SK-N-SH treated with all-trans-retinoic acid at 6 μM for 48 hours (cell line): Measurements from ENCODE around the gene ZIC5.

Source experiments
- ATAC-seq: fragments of 200-7000 bp; cut with Tn5 transposase; 3 replicates; pipeline ENCODE4 v1.9.1; 2020; ENCODE audit warnings: mild to moderate bottlenecking, moderate library complexity
- ARNTL ChIP-seq: fragments of 450-650 bp; formaldehyde crosslinking; IDR thresholded peaks from 2 replicates; pipeline ENCODE4 v1.5.0; 2020; ENCODE audit warnings: low read depth, mild to moderate bottlenecking, moderate library complexity, borderline replicate concordance
- BACH2 ChIP-seq: fragments of 250-450 bp; sonication (Bioruptor Pico); IDR thresholded peaks from 2 replicates; pipeline ENCODE4 v1.9.0; 2021; ENCODE audit warnings: mild to moderate bottlenecking, borderline replicate concordance
- CSDC2 ChIP-seq: fragments of 250-450 bp; sonication (Bioruptor Pico); IDR thresholded peaks from 2 replicates; pipeline ENCODE4 v1.5.0; 2020; ENCODE audit warnings: mild to moderate bottlenecking, moderate library complexity
- ISL1 ChIP-seq: fragments of 250-450 bp; sonication (Bioruptor Pico); IDR thresholded peaks from 2 replicates; pipeline ENCODE4 v2.1.2; 2022; ENCODE audit warnings: mild to moderate bottlenecking, moderate library complexity
- OSR1 ChIP-seq: fragments of 250-450 bp; sonication (Bioruptor Pico); IDR thresholded peaks from 2 replicates; pipeline ENCODE4 v1.8.0; 2022; ENCODE audit warnings: moderate library complexity, mild to moderate bottlenecking, inconsistent platforms
- PPARA ChIP-seq: fragments of 250-450 bp; sonication (Bioruptor Pico); IDR thresholded peaks from 2 replicates; pipeline ENCODE4 v1.5.0; 2020; ENCODE audit warnings: mild to moderate bottlenecking, borderline replicate concordance
- SNAI2 ChIP-seq: fragments of 250-450 bp; sonication (Bioruptor Pico); IDR thresholded peaks from 2 replicates; pipeline ENCODE4 v1.5.0; 2020; ENCODE audit warnings: mild to moderate bottlenecking, moderate library complexity
- TSHZ2 ChIP-seq: fragments of 250-450 bp; sonication (Bioruptor Pico); IDR thresholded peaks from 2 replicates; pipeline ENCODE4 v1.5.0; 2020; ENCODE audit warnings: mild to moderate bottlenecking, moderate library complexity
- ZC3H10 ChIP-seq: fragments of 250-450 bp; sonication (Bioruptor Pico); IDR thresholded peaks from 2 replicates; pipeline ENCODE4 v1.5.1; 2021; ENCODE audit warnings: mild to moderate bottlenecking, moderate library complexity
- ZFP3 ChIP-seq: fragments of 250-450 bp; sonication (Bioruptor Pico); IDR thresholded peaks from 2 replicates; pipeline ENCODE4 v1.5.0; 2020; ENCODE audit warnings: mild to moderate bottlenecking, moderate library complexity
- ZFP30 ChIP-seq: fragments of 450-650 bp; formaldehyde crosslinking; IDR thresholded peaks from 2 replicates; pipeline ENCODE4 v1.5.0; 2022; ENCODE audit warnings: mild to moderate bottlenecking, moderate library complexity
- ZNF70 ChIP-seq: fragments of 450-650 bp; formaldehyde crosslinking; IDR thresholded peaks from 2 replicates; pipeline ENCODE4 v1.5.0; 2020; ENCODE audit warnings: mild to moderate bottlenecking, moderate library complexity
- TF ChIP-seq, protein P1 (sequence below): fragments of 250-450 bp; sonication (Bioruptor Pico); IDR thresholded peaks from 2 replicates; pipeline ENCODE4 v1.5.1; 2021; ENCODE audit warnings: mild to moderate bottlenecking, moderate library complexity
- TF ChIP-seq, protein P2 (sequence below): fragments of 250-450 bp; sonication (Bioruptor Pico); IDR thresholded peaks from 2 replicates; pipeline ENCODE4 v1.8.0; 2021; ENCODE audit warnings: low read depth, mild to moderate bottlenecking, moderate library complexity, borderline replicate concordance
- TF ChIP-seq, protein P3 (sequence below): fragments of 250-450 bp; sonication (Bioruptor Pico); IDR thresholded peaks from 2 replicates; pipeline ENCODE4 v1.8.0; 2020; ENCODE audit warnings: mild to moderate bottlenecking, moderate library complexity, borderline replicate concordance

ZIC5 gene

GRCh38 chr13:99985241-99985874 lies 13.8 kb upstream of the ZIC5 start:
- TF ChIP-seq SNAI2 (CRISPR knock-in tag) (no peak), CSDC2 (CRISPR knock-in tag) (no peak), ZFP30 (CRISPR knock-in tag) (no peak), ZC3H10 (CRISPR knock-in tag) (no peak)
- TF ChIP-seq, protein P1, sequence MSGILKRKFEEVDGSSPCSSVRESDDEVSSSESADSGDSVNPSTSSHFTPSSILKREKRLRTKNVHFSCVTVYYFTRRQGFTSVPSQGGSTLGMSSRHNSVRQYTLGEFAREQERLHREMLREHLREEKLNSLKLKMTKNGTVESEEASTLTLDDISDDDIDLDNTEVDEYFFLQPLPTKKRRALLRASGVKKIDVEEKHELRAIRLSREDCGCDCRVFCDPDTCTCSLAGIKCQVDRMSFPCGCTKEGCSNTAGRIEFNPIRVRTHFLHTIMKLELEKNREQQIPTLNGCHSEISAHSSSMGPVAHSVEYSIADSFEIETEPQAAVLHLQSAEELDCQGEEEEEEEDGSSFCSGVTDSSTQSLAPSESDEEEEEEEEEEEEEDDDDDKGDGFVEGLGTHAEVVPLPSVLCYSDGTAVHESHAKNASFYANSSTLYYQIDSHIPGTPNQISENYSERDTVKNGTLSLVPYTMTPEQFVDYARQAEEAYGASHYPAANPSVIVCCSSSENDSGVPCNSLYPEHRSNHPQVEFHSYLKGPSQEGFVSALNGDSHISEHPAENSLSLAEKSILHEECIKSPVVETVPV (CRISPR knock-in tag): no peak
- TF ChIP-seq, protein P2, sequence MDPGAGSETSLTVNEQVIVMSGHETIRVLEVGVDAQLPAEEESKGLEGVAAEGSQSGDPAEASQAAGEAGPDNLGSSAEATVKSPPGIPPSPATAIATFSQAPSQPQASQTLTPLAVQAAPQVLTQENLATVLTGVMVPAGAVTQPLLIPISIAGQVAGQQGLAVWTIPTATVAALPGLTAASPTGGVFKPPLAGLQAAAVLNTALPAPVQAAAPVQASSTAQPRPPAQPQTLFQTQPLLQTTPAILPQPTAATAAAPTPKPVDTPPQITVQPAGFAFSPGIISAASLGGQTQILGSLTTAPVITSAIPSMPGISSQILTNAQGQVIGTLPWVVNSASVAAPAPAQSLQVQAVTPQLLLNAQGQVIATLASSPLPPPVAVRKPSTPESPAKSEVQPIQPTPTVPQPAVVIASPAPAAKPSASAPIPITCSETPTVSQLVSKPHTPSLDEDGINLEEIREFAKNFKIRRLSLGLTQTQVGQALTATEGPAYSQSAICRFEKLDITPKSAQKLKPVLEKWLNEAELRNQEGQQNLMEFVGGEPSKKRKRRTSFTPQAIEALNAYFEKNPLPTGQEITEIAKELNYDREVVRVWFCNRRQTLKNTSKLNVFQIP: no peak
- ATAC-seq: no peak

- ATAC-seq: no peak
- TF ChIP-seq CSDC2 (CRISPR knock-in tag): no peak
These were observed 13.1 kb upstream of the ZIC5 start for GRCh38 chr13:99984461-99985240.

DNA sequence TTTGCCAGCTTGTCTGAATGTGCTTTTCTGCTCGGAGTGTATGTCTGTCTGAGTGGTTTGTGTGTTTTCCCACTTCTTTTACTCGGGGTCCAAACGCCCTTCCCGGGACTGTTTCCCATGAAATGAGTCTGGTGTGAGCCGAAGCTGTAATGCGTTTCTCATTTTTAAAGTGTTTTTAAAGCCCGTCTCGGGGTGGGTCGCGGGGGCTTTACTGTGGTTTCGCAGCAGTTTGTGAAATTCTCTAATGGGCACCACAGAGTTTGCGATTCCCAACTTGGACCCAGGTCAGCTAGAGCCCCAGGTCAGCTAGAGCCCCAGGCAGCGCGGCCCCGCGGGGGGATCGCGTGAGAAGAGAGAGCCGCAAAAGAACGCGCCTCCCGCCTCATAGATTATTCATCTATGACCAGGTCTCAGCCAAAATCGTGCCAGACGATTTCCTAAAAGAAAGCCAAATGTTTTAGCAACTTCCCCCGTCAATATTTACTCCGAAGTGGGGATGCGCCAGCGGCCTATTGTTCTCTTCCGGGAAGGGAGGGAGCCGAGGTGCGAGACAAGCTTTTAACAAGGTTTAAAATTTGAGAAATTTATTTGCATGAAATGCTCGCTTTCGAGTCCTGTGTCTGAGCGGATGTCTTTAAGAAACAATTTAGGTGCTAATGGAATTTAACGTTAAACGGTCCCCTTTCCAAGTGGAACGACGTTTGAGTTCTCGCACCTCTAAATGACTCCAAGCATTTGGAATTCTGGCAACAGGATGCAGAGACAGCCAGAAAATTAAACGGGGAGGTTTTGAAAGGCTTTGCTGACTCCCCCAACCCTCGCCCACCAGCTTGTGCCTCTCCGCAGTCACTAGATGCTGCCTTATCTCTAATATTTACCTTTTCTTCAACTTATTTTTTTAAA lies 12.2 kb upstream of the ZIC5 start:
- no peak for ATAC-seq
- TF ChIP-seq ZFP30 (CRISPR knock-in tag): no peak
- TF ChIP-seq, protein P2: no peak
- TF ChIP-seq TSHZ2 (CRISPR knock-in tag): no peak
- no peak for TF ChIP-seq CSDC2 (CRISPR knock-in tag)
- no peak for TF ChIP-seq ARNTL (CRISPR knock-in tag)
- no peak for TF ChIP-seq ZNF70
- no peak for TF ChIP-seq ZC3H10 (CRISPR knock-in tag)
- TF ChIP-seq BACH2: no peak
- TF ChIP-seq, protein P3, sequence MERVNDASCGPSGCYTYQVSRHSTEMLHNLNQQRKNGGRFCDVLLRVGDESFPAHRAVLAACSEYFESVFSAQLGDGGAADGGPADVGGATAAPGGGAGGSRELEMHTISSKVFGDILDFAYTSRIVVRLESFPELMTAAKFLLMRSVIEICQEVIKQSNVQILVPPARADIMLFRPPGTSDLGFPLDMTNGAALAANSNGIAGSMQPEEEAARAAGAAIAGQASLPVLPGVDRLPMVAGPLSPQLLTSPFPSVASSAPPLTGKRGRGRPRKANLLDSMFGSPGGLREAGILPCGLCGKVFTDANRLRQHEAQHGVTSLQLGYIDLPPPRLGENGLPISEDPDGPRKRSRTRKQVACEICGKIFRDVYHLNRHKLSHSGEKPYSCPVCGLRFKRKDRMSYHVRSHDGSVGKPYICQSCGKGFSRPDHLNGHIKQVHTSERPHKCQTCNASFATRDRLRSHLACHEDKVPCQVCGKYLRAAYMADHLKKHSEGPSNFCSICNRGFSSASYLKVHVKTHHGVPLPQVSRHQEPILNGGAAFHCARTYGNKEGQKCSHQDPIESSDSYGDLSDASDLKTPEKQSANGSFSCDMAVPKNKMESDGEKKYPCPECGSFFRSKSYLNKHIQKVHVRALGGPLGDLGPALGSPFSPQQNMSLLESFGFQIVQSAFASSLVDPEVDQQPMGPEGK (CRISPR knock-in tag): no peak
- no peak for TF ChIP-seq PPARA (CRISPR knock-in tag)
- TF ChIP-seq ZFP3: no peak
- no peak for TF ChIP-seq OSR1 (CRISPR knock-in tag)
- no peak for TF ChIP-seq ISL1 (CRISPR knock-in tag)
